Sigmoid colon (tissue), 4 donors: ENCODE measurements around the gene RASGRP2.

Experiments
- CTCF ChIP-seq, 4 experiments: fragments of 450-650 bp in 3 of 4; fragments of 200-600 bp in 1 of 4; IDR thresholded peaks; one replicate each; pipeline ENCODE4 v1.5.1; 2016 to 2019; ENCODE audit warnings: antibody characterized with exemption in 4 of 4, mild to moderate bottlenecking in 3 of 4, moderate library complexity in 2 of 4
- EP300 ChIP-seq, 4 donors: sonication (generic); formaldehyde crosslinking; IDR thresholded peaks; one replicate each; pipeline ENCODE4 v1.6.1; 2017; ENCODE audit warnings: antibody characterized with exemption in 4 of 4
- POLR2A ChIP-seq, 2 donors: fragments of 450-650 bp; IDR thresholded peaks; one replicate each; pipeline ENCODE4 v1.6.1; 2016; ENCODE audit warnings: antibody characterized with exemption in 2 of 2, mild to moderate bottlenecking in 2 of 2, moderate library complexity in 2 of 2
- POLR2AphosphoS5 ChIP-seq, 4 donors: sonication (generic); formaldehyde crosslinking; IDR thresholded peaks; one replicate each; pipeline ENCODE4 v1.6.1; 2017; ENCODE audit warnings: antibody characterized with exemption in 4 of 4

- TF ChIP-seq CTCF (IDR thresholded peaks at IDR 0.05): no peak
- no peak for TF ChIP-seq EP300 (IDR thresholded peaks at IDR 0.05)
- TF ChIP-seq POLR2A (IDR thresholded peaks at IDR 0.05): no peak
- TF ChIP-seq POLR2AphosphoS5 (IDR thresholded peaks at IDR 0.05): no peak
These were observed 62.8 kb downstream of the RASGRP2 start for GRCh38 chr11:64681171-64681570.
